Suprapubic skin (tissue), 4 donors: Measurements from ENCODE around the gene ITIH2. TPM values are rescaled to one million over a fixed set of nuclear protein-coding genes. Genes with fewer than 3 reads are reported as not detected.
"Not testable (repeated sequence)": the region's sequence is repeated elsewhere in the genome, so short reads cannot be mapped to it uniquely, and the experiment has no call there.

Experiments
- DNase-seq, 2 donors: peaks; one replicate each; pipeline ENCODE4 v3.0.0-alpha.2; 2019; ENCODE audit warnings: low spot score in 2 of 2
- H3K27ac ChIP-seq: fragments of 200-600 bp; sonication (generic); one replicate; pipeline ENCODE4 v1.5.1; 2019
- H3K27me3 ChIP-seq: fragments of 200-600 bp; sonication (generic); one replicate; pipeline ENCODE4 v1.5.1; 2019
- H3K36me3 ChIP-seq: fragments of 200-600 bp; sonication (generic); one replicate; pipeline ENCODE4 v1.5.1; 2019
- H3K4me1 ChIP-seq: fragments of 200-600 bp; sonication (generic); one replicate; pipeline ENCODE4 v1.5.1; 2019
- H3K4me3 ChIP-seq: fragments of 200-600 bp; sonication (generic); one replicate; pipeline ENCODE4 v1.5.1; 2019; ENCODE audit warnings: mild to moderate bottlenecking
- H3K9me3 ChIP-seq: fragments of 200-600 bp; sonication (generic); one replicate; pipeline ENCODE4 v1.5.1; 2019
- EP300 ChIP-seq: sonication (generic); formaldehyde crosslinking; IDR thresholded peaks from one replicate; pipeline ENCODE4 v1.6.1; 2017; ENCODE audit warnings: antibody characterized with exemption
- POLR2A ChIP-seq, 2 donors: fragments of 450-650 bp; IDR thresholded peaks; one replicate each; pipeline ENCODE4 v1.6.1; 2017; ENCODE audit warnings: antibody characterized with exemption in 2 of 2, mild to moderate bottlenecking in 2 of 2, moderate library complexity in 2 of 2
- POLR2AphosphoS5 ChIP-seq, 3 donors: sonication (generic); formaldehyde crosslinking; IDR thresholded peaks; one replicate each; pipeline ENCODE4 v1.6.1; 2017; ENCODE audit warnings: antibody characterized with exemption in 3 of 3
- WGBS: methylation state at CpG from one replicate; pipeline ENCODE4 v1.1.5; 2018; 5-methylcytosine and 5-hydroxymethylcytosine counted together
- total RNA-seq, 4 donors: library from RNA; depleted of rRNA; stranded (reverse); fragments of >200 nt; gene quantifications; one replicate each; pipeline ENCODE4 v1.1.0, GENCODE V29; 2016
- TF ChIP-seq, protein P1 (sequence below), 2 donors: fragments of 200-600 bp in 1 of 2; fragments of 450-650 bp in 1 of 2; sonication (generic) in 1 of 2; IDR thresholded peaks; one replicate each; pipeline ENCODE4 v1.5.1; 2016 to 2019; ENCODE audit warnings: antibody characterized with exemption in 2 of 2, mild to moderate bottlenecking in 1 of 2, moderate library complexity in 1 of 2

The ITIH2 gene
- total RNA-seq, 4 donors from 2014 or later: 0.24 TPM; not detected in 3

DNA sequence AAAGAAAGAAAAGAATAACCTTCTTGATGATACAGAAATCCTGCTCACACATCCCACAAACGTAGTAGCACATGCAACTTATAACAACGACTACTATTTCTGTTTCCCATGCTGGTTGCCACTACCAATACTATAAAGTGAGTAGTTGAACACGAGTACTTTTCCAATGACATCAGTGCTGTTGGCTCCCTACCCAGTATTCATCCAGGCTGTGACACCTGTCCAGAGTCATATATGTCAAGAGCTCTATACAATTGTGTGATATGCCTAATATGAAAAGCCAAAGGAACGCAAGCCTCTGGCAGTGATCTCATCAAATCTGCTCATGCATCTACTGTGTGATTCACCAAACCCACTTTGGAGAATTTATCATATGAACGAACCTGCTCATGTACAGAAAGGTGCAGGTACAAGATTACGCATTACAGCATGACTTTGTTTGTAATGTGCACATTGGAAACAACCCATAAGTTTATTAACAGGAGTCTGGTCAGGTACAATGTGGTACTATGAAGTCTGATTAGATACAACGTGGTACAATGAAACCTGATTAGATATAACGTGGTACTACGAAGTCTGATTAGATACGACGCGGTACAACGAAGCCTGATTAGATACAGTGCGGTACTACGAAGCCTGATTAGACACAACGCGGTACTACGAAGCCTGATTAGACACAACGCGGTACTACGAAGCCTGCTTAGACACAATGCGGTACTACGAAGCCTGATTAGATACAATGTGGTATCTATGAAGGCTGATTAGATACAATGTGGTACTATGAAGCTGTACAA is 30.6 kb upstream of the ITIH2 start:
- TF ChIP-seq POLR2A (IDR thresholded peaks at IDR 0.05): no peak
- TF ChIP-seq, protein P1, sequence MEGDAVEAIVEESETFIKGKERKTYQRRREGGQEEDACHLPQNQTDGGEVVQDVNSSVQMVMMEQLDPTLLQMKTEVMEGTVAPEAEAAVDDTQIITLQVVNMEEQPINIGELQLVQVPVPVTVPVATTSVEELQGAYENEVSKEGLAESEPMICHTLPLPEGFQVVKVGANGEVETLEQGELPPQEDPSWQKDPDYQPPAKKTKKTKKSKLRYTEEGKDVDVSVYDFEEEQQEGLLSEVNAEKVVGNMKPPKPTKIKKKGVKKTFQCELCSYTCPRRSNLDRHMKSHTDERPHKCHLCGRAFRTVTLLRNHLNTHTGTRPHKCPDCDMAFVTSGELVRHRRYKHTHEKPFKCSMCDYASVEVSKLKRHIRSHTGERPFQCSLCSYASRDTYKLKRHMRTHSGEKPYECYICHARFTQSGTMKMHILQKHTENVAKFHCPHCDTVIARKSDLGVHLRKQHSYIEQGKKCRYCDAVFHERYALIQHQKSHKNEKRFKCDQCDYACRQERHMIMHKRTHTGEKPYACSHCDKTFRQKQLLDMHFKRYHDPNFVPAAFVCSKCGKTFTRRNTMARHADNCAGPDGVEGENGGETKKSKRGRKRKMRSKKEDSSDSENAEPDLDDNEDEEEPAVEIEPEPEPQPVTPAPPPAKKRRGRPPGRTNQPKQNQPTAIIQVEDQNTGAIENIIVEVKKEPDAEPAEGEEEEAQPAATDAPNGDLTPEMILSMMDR (IDR thresholded peaks at IDR 0.05): no peak
- WGBS: 86% methylated on average over 23 of the region's 23 CpGs
- Histone ChIP-seq H3K9me3 (no peaks in the 10 kb centered on the region), H3K27me3 (peaks cover 12% of the 10 kb centered on the region), H3K4me3 (no peak overlapping the region), H3K4me1 (no peaks in the 10 kb centered on the region), H3K36me3 (no peaks in the 10 kb centered on the region), H3K27ac (no peak overlapping the region)
- DNase-seq: no peak

DNA sequence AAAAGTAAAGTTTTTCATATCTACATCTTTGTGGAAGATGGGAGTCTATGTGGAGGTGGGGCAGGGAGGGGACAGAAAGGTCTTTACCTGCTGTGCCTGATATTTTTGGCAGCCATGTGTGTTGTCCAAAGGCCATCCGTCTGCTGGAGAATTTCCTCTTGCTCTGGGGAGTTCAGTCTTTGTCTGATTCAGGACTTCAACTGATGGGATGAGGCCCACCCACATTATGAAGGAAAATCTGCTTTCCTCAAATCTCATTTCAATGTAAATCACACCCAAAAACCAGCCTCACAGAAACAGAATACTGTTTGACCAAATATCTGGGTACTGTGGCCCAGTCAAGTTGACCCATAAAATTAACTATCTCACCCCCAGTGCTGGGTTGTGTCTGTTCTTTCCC is 23.9 kb upstream of the ITIH2 start:
- no peaks in the 10 kb centered on the region for H3K9me3 ChIP-seq

DNA sequence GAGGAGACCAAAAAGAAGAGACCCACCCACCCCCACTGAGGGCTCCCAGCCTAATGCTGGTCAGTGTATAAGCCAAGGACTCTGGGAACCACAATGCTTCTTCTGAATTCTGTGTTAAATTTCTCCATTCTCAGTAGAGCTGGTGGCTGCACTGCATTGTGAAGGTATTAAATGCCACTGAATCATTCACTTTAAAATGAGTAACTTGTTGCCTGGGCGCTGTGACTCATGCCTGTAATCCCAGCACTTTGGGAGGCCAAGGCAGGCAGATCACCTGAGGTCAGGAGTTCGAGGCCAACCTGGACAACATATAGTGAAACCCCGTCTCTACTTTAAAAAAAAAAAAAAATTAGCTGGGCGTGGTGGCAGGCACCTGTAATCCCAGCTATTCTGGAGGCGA is 23.0 kb upstream of the ITIH2 start:
- H3K27me3 ChIP-seq, H3K9me3 ChIP-seq, H3K4me1 ChIP-seq, DNase-seq, H3K4me3 ChIP-seq, H3K27ac ChIP-seq, H3K36me3 ChIP-seq: not testable (repeated sequence)
- 59% methylated on average over 5 of the region's 5 CpGs for WGBS

More for the DNA sequence above, 23.9 kb upstream of the ITIH2 start:
- no peak for TF ChIP-seq EP300
- TF ChIP-seq POLR2A (IDR thresholded peaks at IDR 0.05): no peak
- TF ChIP-seq, protein P1 (IDR thresholded peaks at IDR 0.05): no peak
- TF ChIP-seq POLR2AphosphoS5 (IDR thresholded peaks at IDR 0.05): no peak
- H3K4me3 ChIP-seq: no peak overlapping the region
- no peak for DNase-seq
- 52% methylated on average over 1 of the region's 1 CpG for WGBS
- H3K27ac ChIP-seq: no peak overlapping the region
- H3K36me3 ChIP-seq: no peaks in the 10 kb centered on the region
- peaks cover 6% of the 10 kb centered on the region for H3K27me3 ChIP-seq
- no peaks in the 10 kb centered on the region for H3K4me1 ChIP-seq

DNA sequence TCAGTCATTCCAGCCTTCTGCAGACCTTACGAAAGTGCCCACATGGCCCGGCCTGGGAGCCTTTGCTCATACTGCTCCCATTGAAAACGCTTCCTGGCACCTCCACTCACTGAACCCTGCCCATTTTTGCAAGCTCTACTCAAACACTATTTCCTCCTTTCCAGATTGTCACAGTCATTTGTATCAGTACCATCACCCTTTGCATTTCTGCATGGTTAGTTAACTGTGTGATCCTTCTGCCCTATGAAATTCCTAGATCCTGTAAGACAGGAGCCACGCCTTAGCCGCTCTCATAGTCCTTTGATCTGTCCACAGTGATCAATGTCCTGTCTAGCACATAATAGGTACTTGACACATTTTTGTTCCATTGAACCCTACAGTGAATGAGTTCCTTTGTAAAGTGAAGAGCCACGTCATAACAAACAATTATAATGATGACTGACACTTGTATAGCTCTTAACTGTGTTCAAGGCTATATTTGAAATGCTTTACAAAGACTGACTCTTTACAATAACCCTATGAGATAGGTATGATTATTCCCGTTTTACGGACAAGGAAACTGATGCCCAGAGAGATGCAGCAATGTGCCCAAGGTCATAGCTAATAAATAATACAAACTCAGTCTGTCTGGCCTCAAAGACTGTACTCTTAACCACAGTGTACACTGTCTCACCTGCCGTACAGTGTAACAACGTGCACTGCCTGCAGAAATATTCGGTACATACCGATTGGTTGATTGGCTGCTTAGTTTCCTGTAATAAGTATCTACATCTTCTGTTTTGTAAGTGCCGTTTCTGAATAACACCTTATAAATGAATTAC is 16.6 kb upstream of the ITIH2 start:
- TF ChIP-seq EP300: no peak
- no peak for TF ChIP-seq POLR2A (IDR thresholded peaks at IDR 0.05)
- no peak for TF ChIP-seq POLR2AphosphoS5 (IDR thresholded peaks at IDR 0.05)
- H3K9me3 ChIP-seq: no peaks in the 10 kb centered on the region
- 79% methylated on average over 13 of the region's 13 CpGs for WGBS

DNA sequence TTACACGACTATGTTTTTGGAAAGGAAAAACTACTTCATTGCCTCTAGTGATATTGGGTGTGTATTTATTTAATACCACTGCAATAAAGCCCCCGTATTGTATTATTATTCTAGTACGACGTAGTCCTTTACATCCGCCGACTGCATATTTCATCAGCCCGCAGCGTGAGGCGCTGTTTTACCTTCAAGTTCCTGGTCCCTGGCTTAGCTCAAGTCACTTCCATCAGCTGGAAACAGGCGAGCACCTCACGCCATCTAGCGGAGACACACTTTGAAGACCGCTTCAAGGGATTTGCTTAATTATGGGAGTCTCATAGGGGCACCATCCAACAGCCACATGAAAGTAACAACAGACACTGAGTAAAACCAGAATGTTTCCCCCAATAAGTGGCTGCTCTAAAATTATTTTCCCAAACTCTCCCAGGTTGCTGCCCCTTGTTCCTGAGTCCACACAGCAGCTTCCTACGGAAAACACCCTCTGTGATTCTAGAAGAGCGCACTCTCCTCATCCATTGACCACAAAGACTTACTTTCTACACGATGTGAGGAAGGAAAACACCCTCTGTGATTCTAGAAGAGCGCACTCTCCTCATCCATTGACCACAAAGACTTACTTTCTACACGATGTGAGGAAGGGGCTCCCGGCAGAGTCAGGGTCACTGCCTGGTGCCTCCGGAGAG is 15.7 kb upstream of the ITIH2 start:
- peak; percentile 80 to 88 for DNase-seq
- Histone ChIP-seq H3K4me1 (peaks cover 3% of the 10 kb centered on the region), H3K36me3 (no peaks in the 10 kb centered on the region), H3K27me3 (no peaks in the 10 kb centered on the region), H3K4me3 (no peak overlapping the region), H3K9me3 (peaks cover 7% of the 10 kb centered on the region), H3K27ac (no peak overlapping the region)
- TF ChIP-seq EP300 (no peak), POLR2AphosphoS5 (IDR thresholded peaks at IDR 0.05) (no peak), POLR2A (IDR thresholded peaks at IDR 0.05) (no peak)
- TF ChIP-seq, protein P1 (IDR thresholded peaks at IDR 0.05): peak; percentile 79 to 86
- 23% methylated on average over 20 of the region's 20 CpGs for WGBS

More for the DNA sequence above, 16.6 kb upstream of the ITIH2 start:
- H3K36me3 ChIP-seq: no peaks in the 10 kb centered on the region
- H3K4me3 ChIP-seq: no peak overlapping the region
- H3K27ac ChIP-seq: no peak overlapping the region
- DNase-seq: no peak
- H3K27me3 ChIP-seq: no peaks in the 10 kb centered on the region
- H3K4me1 ChIP-seq: peaks cover 3% of the 10 kb centered on the region

DNA sequence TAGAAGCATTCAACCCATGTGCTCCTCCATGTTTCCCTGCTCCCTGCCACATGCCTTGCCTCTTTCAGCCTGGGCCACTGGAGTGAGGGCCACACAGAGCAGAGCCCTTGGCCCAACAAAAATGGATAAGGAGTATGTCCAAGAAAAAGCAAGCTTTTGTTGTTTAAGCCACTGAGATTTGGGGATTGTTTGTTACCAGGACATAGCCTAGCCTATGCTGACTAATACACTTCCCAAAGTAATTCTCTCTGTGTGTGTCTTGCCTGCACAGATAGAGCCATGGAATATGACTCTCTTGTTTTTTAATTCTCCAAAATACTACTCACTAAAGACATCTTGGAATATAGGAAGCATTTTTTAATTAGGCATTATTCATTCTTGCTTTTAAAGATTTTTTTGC is 13.5 kb upstream of the ITIH2 start:
- no peak for TF ChIP-seq EP300
- Histone ChIP-seq H3K27ac (no peak overlapping the region), H3K9me3 (peaks cover 10% of the 10 kb centered on the region), H3K4me1 (peaks cover 3% of the 10 kb centered on the region), H3K4me3 (no peak overlapping the region), H3K36me3 (no peaks in the 10 kb centered on the region), H3K27me3 (no peaks in the 10 kb centered on the region)
- DNase-seq: no peak

DNA sequence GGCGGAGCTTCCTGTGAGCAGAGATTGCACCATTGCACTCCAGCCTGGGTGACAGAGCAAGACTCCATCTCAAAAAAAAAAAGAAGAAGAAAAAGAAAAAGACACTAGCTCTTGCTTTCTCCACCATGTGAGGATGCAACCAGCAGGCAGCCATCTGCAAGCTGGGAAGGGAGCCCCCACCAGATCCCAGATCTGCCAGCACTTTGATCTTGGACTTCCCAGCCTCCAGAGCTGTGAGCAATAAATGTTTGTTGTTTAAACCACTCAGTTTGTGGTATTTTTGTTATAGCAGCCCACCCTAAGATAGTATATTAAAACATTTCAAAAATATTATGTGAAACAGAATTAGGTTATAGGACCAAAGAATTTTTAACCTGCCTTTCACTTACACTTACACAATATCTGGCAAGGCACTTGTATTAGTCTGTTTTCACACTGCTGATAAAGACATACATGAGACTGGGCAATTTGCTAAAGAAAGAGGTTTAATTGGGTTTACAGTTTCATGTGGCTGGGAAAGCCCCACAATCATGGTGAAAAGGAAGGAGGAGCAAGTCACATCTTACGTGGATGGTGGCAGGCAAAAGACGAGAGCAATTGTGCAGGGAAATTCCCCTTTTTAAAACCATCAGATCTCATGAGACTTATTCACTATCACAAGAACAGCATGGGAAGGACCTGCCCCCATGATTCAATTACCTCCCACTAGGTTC is 12.1 kb upstream of the ITIH2 start:
- not testable (repeated sequence) for H3K36me3 ChIP-seq
- WGBS: 74% methylated on average over 3 of the region's 3 CpGs
- H3K9me3 ChIP-seq: peaks cover 10% of the 10 kb centered on the region

GRCh38 chr10:7692368-7692767 is 10.7 kb upstream of the ITIH2 start:
- not testable (repeated sequence) for H3K36me3 ChIP-seq, H3K27ac ChIP-seq, H3K27me3 ChIP-seq, H3K4me3 ChIP-seq, H3K4me1 ChIP-seq, DNase-seq
- H3K9me3 ChIP-seq: peaks cover 10% of the 10 kb centered on the region

More for the DNA sequence above, 12.1 kb upstream of the ITIH2 start:
- not testable (repeated sequence) for H3K4me1 ChIP-seq, DNase-seq, H3K27me3 ChIP-seq, H3K4me3 ChIP-seq, H3K27ac ChIP-seq

GRCh38 chr10:7693194-7693593 is 9.9 kb upstream of the ITIH2 start:
- peaks cover 10% of the 10 kb centered on the region for H3K9me3 ChIP-seq
- not testable (repeated sequence) for H3K4me3 ChIP-seq, H3K27me3 ChIP-seq, H3K27ac ChIP-seq, H3K36me3 ChIP-seq, H3K4me1 ChIP-seq, DNase-seq
